BLaER1 treated with 17β-estradiol and CSF1 and Interleukin-3, amounts not matched to agents 10 nM and 100 nM (cell line): ENCODE results near the gene LIX1L.

Experiments
- H3K27ac ChIP-seq, 11 experiments: shearing (Covaris generic); formaldehyde crosslinking; 2 replicates each; pipeline ENCODE4 v1.8.1; 2022
- H3K27me3 ChIP-seq, 11 experiments: shearing (Covaris generic); formaldehyde crosslinking; 2 replicates each; pipeline ENCODE4 v1.8.1; 2022
- H3K36me3 ChIP-seq, 11 experiments: shearing (Covaris generic); formaldehyde crosslinking; 2 replicates each; pipeline ENCODE4 v1.8.1; 2022
- H3K4me1 ChIP-seq, 10 experiments: shearing (Covaris generic); formaldehyde crosslinking; 2 replicates each; pipeline ENCODE4 v1.8.1; 2022
- H3K4me2 ChIP-seq, 11 experiments: shearing (Covaris generic); formaldehyde crosslinking; 2 replicates each; pipeline ENCODE4 v1.8.1; 2022
- H3K4me3 ChIP-seq, 10 experiments: shearing (Covaris generic); formaldehyde crosslinking; 2 replicates each; pipeline ENCODE4 v1.8.1; 2022
- H3K9ac ChIP-seq, 11 experiments: shearing (Covaris generic); formaldehyde crosslinking; 2 replicates each; pipeline ENCODE4 v1.8.1; 2022
- H3K9me3 ChIP-seq, 11 experiments: shearing (Covaris generic); formaldehyde crosslinking; replicated peaks in 1 of 11; 2 replicates each; pipeline ENCODE4 v1.8.1; 2022
- H4K20me1 ChIP-seq, 11 experiments: shearing (Covaris generic); formaldehyde crosslinking; 2 replicates each; pipeline ENCODE4 v1.8.1; 2022
- Cebpa-rat ChIP-seq, 11 experiments: shearing (Covaris generic); IDR thresholded peaks; 2 replicates each; pipeline ENCODE4 v1.8.1; 2022

LIX1L gene

GRCh38 chr1:145962157-145963102 is 4.6 kb upstream of the LIX1L start:
- H3K4me2 ChIP-seq = peak overlapping the region; percentile 97 to 100 (median 100)
- peaks cover 0 to 6% (median 3%) of the 10 kb centered on the region in 11 experiments; a peak in 10 of 22 replicates for H3K36me3 ChIP-seq
- peaks cover 6 to 12% (median 7%) of the 10 kb centered on the region in 11 experiments for H3K9me3 ChIP-seq
- no peak overlapping the region; a peak in 1 of 22 replicates for H3K27ac ChIP-seq
- peaks cover 59 to 69% (median 67%) of the 10 kb centered on the region in 10 experiments for H3K4me1 ChIP-seq
- H3K4me3 ChIP-seq = peak overlapping the region; percentile 67 to 84 (median 79)
- peaks cover 6 to 33% (median 29%) of the 10 kb centered on the region in 11 experiments; a peak in 21 of 22 replicates for H3K27me3 ChIP-seq
- peak overlapping the region; percentile 71 to 84 (median 80); a peak in 21 of 22 replicates for H3K9ac ChIP-seq
- TF ChIP-seq Cebpa-rat (IDR thresholded peaks at IDR 0.05) = no peak
- no peaks in the 10 kb centered on the region for H4K20me1 ChIP-seq

DNA sequence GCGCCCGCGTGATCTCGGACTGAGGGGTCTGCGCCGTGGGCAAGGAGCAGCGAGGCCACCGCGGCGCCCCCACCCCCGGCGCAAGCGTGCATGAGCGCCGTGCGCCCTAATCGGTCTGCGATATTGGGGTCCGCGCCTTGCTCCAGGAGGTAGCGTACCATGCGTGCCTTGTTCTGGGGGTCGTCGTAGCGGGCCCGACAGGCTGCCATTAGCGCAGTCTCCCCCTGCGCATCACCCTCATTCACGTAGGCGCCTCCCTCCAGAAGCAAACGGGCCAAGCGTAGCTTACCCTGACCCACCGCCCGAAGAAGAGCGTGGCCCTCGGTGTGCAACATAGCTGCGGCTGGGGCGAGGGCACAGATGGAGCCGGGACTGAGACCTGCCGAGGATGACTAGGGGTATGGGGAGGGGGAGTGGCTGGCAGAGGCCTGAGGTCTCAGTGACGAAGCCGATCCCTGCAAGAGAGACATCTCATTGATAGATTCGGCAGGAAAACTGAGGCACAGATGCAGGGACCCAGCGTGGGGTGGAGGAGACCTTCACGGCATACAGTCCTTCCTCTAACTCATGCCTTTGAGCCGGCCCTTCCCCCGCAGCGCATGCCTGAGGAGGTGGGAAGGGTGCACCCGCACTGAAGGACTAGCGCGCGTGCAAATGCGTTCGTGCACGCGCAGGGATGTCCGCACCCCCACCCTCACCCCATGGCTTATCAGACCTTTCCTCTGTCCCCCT is 3.8 kb upstream of the LIX1L start:
- H3K9me3 ChIP-seq = peaks cover 0 to 5% (median 0%) of the 10 kb centered on the region in 11 experiments; a peak in 1 of 22 replicates
- no peak for TF ChIP-seq Cebpa-rat (IDR thresholded peaks at IDR 0.05)
- peak overlapping the region; percentile 67 to 84 (median 79) for H3K4me3 ChIP-seq
- peak overlapping the region in 9 of 11 experiments; percentile 58 to 77 (median 71); a peak in 18 of 22 replicates for H3K27ac ChIP-seq
- no peaks in the 10 kb centered on the region for H3K36me3 ChIP-seq
- peaks cover 6 to 33% (median 29%) of the 10 kb centered on the region in 11 experiments; a peak in 21 of 22 replicates for H3K27me3 ChIP-seq
- peak overlapping the region; percentile 97 to 100 (median 100) for H3K4me2 ChIP-seq
- H3K9ac ChIP-seq = peak overlapping the region; percentile 71 to 84 (median 80)
- no peaks in the 10 kb centered on the region for H4K20me1 ChIP-seq
- peaks cover 64 to 73% (median 72%) of the 10 kb centered on the region in 10 experiments for H3K4me1 ChIP-seq

- peak overlapping the region; percentile 67 to 84 (median 79) for H3K4me3 ChIP-seq
- no peaks in the 10 kb centered on the region for H3K36me3 ChIP-seq
- H3K27me3 ChIP-seq = peaks cover 6 to 33% (median 29%) of the 10 kb centered on the region in 11 experiments; a peak in 21 of 22 replicates
- H3K9me3 ChIP-seq = 0 out of 22 replicates have a peak, but pooled peaks cover 0 to 1% (median 0%) of the 10 kb centered on the region in 11 experiments
- H3K9ac ChIP-seq = peak overlapping the region; percentile 71 to 84 (median 80)
- no peak for TF ChIP-seq Cebpa-rat (IDR thresholded peaks at IDR 0.05)
- peak overlapping the region; percentile 97 to 100 (median 100) for H3K4me2 ChIP-seq
- H4K20me1 ChIP-seq = no peaks in the 10 kb centered on the region
- peak overlapping the region; percentile 53 to 77 (median 67); a peak in 21 of 22 replicates for H3K27ac ChIP-seq
- H3K4me1 ChIP-seq = peaks cover 69 to 78% (median 76%) of the 10 kb centered on the region in 10 experiments
These were observed 3.2 kb upstream of the LIX1L start for GRCh38 chr1:145961109-145961424.

DNA sequence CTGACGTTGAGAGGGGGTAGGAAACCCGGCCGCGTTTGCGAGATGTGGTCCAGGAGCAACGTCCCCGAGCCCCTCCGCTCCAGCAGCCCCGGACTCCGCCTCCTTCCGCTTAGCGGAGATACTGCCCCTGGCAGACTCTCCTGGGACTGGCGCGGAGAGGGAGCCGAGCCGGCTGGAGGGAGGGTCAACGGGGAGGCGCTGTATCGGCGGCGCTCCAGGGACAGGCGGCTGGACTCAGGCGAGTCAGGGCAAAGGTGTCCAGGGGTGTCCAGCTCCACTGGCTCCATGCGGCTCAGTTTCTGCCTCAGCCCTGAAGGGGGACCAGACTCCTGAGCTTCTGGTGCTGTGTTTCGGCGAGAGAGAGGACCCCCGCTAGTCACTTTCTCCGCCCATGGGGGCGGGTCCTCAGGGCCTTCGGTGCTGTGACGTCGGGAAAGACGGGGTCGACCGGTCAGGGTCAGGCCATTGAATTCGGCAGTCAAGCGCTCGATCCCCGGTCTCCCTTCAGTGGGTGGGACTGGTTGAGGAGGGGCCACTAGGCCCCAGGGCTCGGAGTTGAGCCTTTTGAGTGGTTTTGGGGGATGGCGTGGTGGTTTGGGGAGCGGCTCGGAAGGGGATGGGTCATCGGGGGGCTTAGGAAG is 2.8 kb upstream of the LIX1L start:
- peak overlapping the region; percentile 97 to 100 (median 100) for H3K4me2 ChIP-seq

DNA sequence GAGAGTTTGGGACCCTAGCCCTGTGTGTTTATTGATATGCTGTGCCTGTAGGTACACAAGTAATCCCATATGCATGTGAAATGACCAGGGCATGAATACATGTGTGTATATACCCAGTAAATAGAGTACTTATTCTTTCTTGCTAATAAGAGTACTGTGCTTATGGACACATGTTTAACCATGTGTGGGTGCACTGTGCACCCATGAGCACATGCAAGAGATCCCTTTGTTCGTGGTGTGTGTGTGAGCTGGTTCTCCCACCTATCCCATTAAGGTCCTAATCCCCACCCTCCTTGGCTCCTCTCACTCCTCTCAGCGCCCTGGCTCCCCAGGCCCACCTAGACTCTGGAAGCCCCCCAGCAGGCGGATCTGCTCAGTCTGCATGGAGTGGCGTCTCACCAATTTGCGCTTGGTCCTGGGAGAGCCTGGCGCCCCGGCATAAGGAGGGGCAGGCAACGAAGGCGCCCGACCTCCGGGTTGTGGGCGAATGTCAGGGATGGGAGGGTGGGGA is 2.2 kb upstream of the LIX1L start:
- peak overlapping the region; percentile 97 to 100 (median 100) for H3K4me2 ChIP-seq
- peaks cover 6 to 33% (median 29%) of the 10 kb centered on the region in 11 experiments; a peak in 21 of 22 replicates for H3K27me3 ChIP-seq
- H3K27ac ChIP-seq = peak overlapping the region in 8 of 11 experiments; percentile 58 to 77 (median 72); a peak in 13 of 22 replicates
- H3K4me3 ChIP-seq = peak overlapping the region; percentile 67 to 84 (median 79)
- no peak for TF ChIP-seq Cebpa-rat (IDR thresholded peaks at IDR 0.05)
- peak overlapping the region in 10 of 11 experiments; percentile 71 to 84 (median 81); a peak in 20 of 22 replicates for H3K9ac ChIP-seq
- no peaks in the 10 kb centered on the region for H3K9me3 ChIP-seq
- H3K36me3 ChIP-seq = peaks cover 0 to 4% (median 0%) of the 10 kb centered on the region in 11 experiments; a peak in 1 of 22 replicates
- H4K20me1 ChIP-seq = no peaks in the 10 kb centered on the region; a peak in 2 of 22 replicates
- peaks cover 73 to 83% (median 80%) of the 10 kb centered on the region in 10 experiments for H3K4me1 ChIP-seq

More for the DNA sequence above, 2.8 kb upstream of the LIX1L start:
- Histone ChIP-seq H3K36me3 (no peaks in the 10 kb centered on the region), H4K20me1 (no peaks in the 10 kb centered on the region; a peak in 1 of 22 replicates), H3K9ac (peak overlapping the region; percentile 71 to 84 (median 80)), H3K27me3 (peaks cover 6 to 33% (median 29%) of the 10 kb centered on the region in 11 experiments; a peak in 21 of 22 replicates), H3K9me3 (no peaks in the 10 kb centered on the region), H3K27ac (peak overlapping the region; percentile 53 to 77 (median 67); a peak in 21 of 22 replicates), H3K4me1 (peaks cover 73 to 83% (median 79%) of the 10 kb centered on the region in 10 experiments), H3K4me3 (peak overlapping the region; percentile 67 to 84 (median 79))
- TF ChIP-seq Cebpa-rat (IDR thresholded peaks at IDR 0.05) = no peak

DNA sequence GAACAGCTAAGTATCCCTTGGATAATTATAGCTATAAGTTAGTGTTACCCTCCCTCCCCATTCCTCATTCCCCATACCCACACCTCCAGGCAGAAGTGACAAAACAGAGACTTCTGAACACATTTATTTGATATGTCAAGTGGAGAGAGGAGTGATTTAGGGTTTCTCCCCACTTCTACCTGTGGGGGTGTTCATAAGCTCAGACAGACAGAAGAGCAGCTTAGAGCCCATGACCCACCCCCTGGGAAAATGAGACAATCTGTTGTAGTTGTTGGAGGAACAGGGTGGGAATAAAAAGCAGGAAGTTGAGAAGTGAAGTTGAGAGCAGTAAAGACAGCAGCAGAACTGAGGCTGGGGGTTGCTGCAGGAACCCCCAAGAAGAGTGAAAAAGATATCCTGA is 1.5 kb upstream of the LIX1L start:
- Histone ChIP-seq H3K27ac (no peak overlapping the region; a peak in 2 of 22 replicates), H3K9ac (peak overlapping the region in 2 of 11 experiments; percentile 83 to 84; a peak in 3 of 22 replicates), H3K4me1 (peaks cover 79 to 88% (median 82%) of the 10 kb centered on the region in 10 experiments), H4K20me1 (no peaks in the 10 kb centered on the region; a peak in 2 of 22 replicates), H3K36me3 (peaks cover 0 to 8% (median 0%) of the 10 kb centered on the region in 11 experiments; a peak in 2 of 22 replicates), H3K9me3 (no peaks in the 10 kb centered on the region), H3K27me3 (peaks cover 6 to 33% (median 29%) of the 10 kb centered on the region in 11 experiments; a peak in 21 of 22 replicates), H3K4me3 (peak overlapping the region in 2 of 10 experiments; percentile 71 to 76; a peak in 1 of 20 replicates), H3K4me2 (peak overlapping the region; percentile 97 to 100 (median 100))
- TF ChIP-seq Cebpa-rat (IDR thresholded peaks at IDR 0.05) = no peak

- Histone ChIP-seq H3K9me3 (no peaks in the 10 kb centered on the region), H3K27ac (no peak overlapping the region), H3K9ac (no peak overlapping the region), H3K27me3 (peaks cover 6 to 30% (median 29%) of the 10 kb centered on the region in 11 experiments; a peak in 21 of 22 replicates), H3K36me3 (peaks cover 0 to 8% (median 0%) of the 10 kb centered on the region in 11 experiments; a peak in 4 of 22 replicates), H3K4me1 (peaks cover 74 to 83% (median 78%) of the 10 kb centered on the region in 10 experiments), H3K4me3 (peak overlapping the region in 2 of 10 experiments; percentile 69 to 73; a peak in 1 of 20 replicates), H4K20me1 (no peaks in the 10 kb centered on the region; a peak in 2 of 22 replicates), H3K4me2 (peak overlapping the region; percentile 97 to 100 (median 100))
- no peak for TF ChIP-seq Cebpa-rat (IDR thresholded peaks at IDR 0.05)
These were observed 917 bp upstream of the LIX1L start for GRCh38 chr1:145958734-145959133.
